Measurements from ENCODE around the gene LIPA. TPM values are rescaled to one million over a fixed set of nuclear protein-coding genes. Genes with fewer than 3 reads are reported as not detected.

The LIPA gene
- total RNA-seq (10 to 100 TPM; 19.9 to 49.9 (median 48.3) TPM), polyA plus RNA-seq (10 to 100 TPM; 95.8 to 97.8 TPM), total RNA-seq (34.1 reads per million, percentile 63 among the genes with 10 or more reads in this experiment)

- H3K4me3 ChIP-seq (ENCODE audit: low read length) = peak within 1 kb of the TSS; percentile 80
Measured at GRCh38 chr10:89251409-89252224, at the start of gene LIPA. Gene LIPA, minus strand, starts transcription at chr10:89251775. Its CDS starts 4,127 bp downstream, at chr10:89247648.

GRCh38 chr10:89301232-89301631 is 49.7 kb upstream of the LIPA start:
- H3K4me3 Mint-ChIP-seq = peak overlapping the region; percentile 83 to 99 (median 94)
- peak in 1 of 9 donors; percentile 1 for DNase-seq
- H3K4me1 Mint-ChIP-seq = peaks cover 27 to 60% (median 44%) of the 10 kb centered on the region in 7 donors
- ATAC-seq = peak; percentile 71
- H3K9me3 ChIP-seq (ENCODE audit: control insufficient read depth in 2 of 3, low read length in 3 of 3) = peaks cover 0 to 2% (median 0%) of the 10 kb centered on the region in 3 experiments
- peak overlapping the region; percentile 76 for H3K4me3 ChIP-seq (ENCODE audit: low read length)
- peaks cover 11 to 28% (median 24%) of the 10 kb centered on the region in 5 donors for H3K36me3 Mint-ChIP-seq
- H3K27me3 Mint-ChIP-seq = peaks cover 0 to 28% (median 0%) of the 10 kb centered on the region in 5 donors
- ChIA-PET POLR2A (interaction anchor here (0.6 to 6.9 kb wide), 12 partner anchors 9 to 1439 kb away, joined by 3 to 46 read pairs (median 5); partner anchors contain the start of genes IFIT1, IFIT3, IFIT5 and LIPA), CTCF (interaction anchor here (0.9 to 2.9 kb wide), 4 partner anchors 42 to 91 kb away, joined by 3 to 13 read pairs (median 4); partner anchors contain the start of gene IFIT1)
- intact Hi-C loops (cut with micrococcal nuclease) = loop anchor here in 1 of 2 donors (1.0 to 5.0 kb wide), 4 partner anchors 91 to 1439 kb away; partner anchors contain the start of genes IFIT1, IFIT5, KIF20B and KLLN
- H3K9me3 Mint-ChIP-seq = peaks cover 2 to 32% (median 6%) of the 10 kb centered on the region in 11 donors
- peak overlapping the region; percentile 88 to 98 (median 97) for H3K27ac Mint-ChIP-seq
- H3K4me1 ChIP-seq (ENCODE audit: control insufficient read depth in 2 of 2, insufficient read depth in 2 of 2, low read length in 2 of 2) = peaks cover 15 to 24% of the 10 kb centered on the region in 2 donors
- H3K27me3 ChIP-seq (ENCODE audit: control insufficient read depth in 2 of 2, insufficient read depth in 2 of 2, low read length in 2 of 2) = no peaks in the 10 kb centered on the region
- H3K36me3 ChIP-seq (ENCODE audit: control insufficient read depth in 2 of 3, insufficient read depth in 3 of 3, low read length in 3 of 3) = peaks cover 0 to 6% (median 0%) of the 10 kb centered on the region in 3 experiments
- H3K27ac ChIP-seq (ENCODE audit: low read depth, low read length) = peak overlapping the region; percentile 71

More at GRCh38 chr10:89251409-89252224, at the start of gene LIPA:
- Histone ChIP-seq H3K4me1 (ENCODE audit: control insufficient read depth in 2 of 2, insufficient read depth in 2 of 2, low read length in 2 of 2) (peaks cover 8 to 9% of the 10 kb centered on the region in 2 donors), H3K27me3 (ENCODE audit: control insufficient read depth in 2 of 2, insufficient read depth in 2 of 2, low read length in 2 of 2) (no peaks in the 10 kb centered on the region), H3K36me3 (ENCODE audit: control insufficient read depth in 2 of 3, insufficient read depth in 3 of 3, low read length in 3 of 3) (peaks cover 0 to 4% (median 0%) of the 10 kb centered on the region in 3 experiments), H3K9me3 (ENCODE audit: control insufficient read depth in 2 of 3, low read length in 3 of 3) (no peaks in the 10 kb centered on the region), H3K27ac (ENCODE audit: low read depth, low read length) (peak within 1 kb of the TSS; percentile 76)
- DNase-seq (peak; percentile 78 to 97 (median 94)), ATAC-seq (peak; percentile 97)
- ChIA-PET CTCF (interaction anchor here (0.5 to 1.4 kb wide), 6 partner anchors 34 to 1479 kb away, joined by 3 to 7 read pairs (median 4); no protein-coding TSS in a partner anchor), POLR2A (interaction anchor here (0.6 to 2.6 kb wide), 20 partner anchors 9 to 1903 kb away, joined by 3 to 22 read pairs (median 3); partner anchors contain the start of genes CH25H, FAS, IFIT1 and IFIT2)
- Mint-ChIP-seq H3K36me3 (peaks cover 0 to 13% (median 11%) of the 10 kb centered on the region in 5 donors), H3K4me1 (peaks cover 17 to 32% (median 22%) of the 10 kb centered on the region in 7 donors), H3K27me3 (peaks cover 0 to 9% (median 0%) of the 10 kb centered on the region in 5 donors), H3K4me3 (peak within 1 kb of the TSS; percentile 82 to 91 (median 90)), H3K9me3 (peaks cover 0 to 15% (median 5%) of the 10 kb centered on the region in 11 donors), H3K27ac (peak within 1 kb of the TSS; percentile 38 to 90 (median 84))
- intact Hi-C loops (cut with micrococcal nuclease) = loop anchor here (1.0 to 10.0 kb wide), 13 partner anchors 8 to 1913 kb away; partner anchors contain the start of genes IFIT5 (in 2 of the 2), ATAD1 (in 1 of the 2), IFIT1 (in 1 of the 2) and IFIT2 (in 1 of the 2)

GRCh38 chr10:89299031-89299430 is 47.5 kb upstream of the LIPA start:
- peaks cover 15 to 25% of the 10 kb centered on the region in 2 donors for H3K4me1 ChIP-seq (ENCODE audit: control insufficient read depth in 2 of 2, insufficient read depth in 2 of 2, low read length in 2 of 2)
- CTCF ChIA-PET = interaction anchor here (0.7 to 1.5 kb wide), 2 partner anchors 71 to 92 kb away, joined by 3 to 4 read pairs; no protein-coding TSS in a partner anchor
- peak overlapping the region in 1 of 10 donors; percentile 17 for H3K4me3 Mint-ChIP-seq

GRCh38 chr10:89297791-89298190 is 46.2 kb upstream of the LIPA start:
- POLR2A ChIA-PET = no interaction called here
- peaks cover 19 to 58% (median 39%) of the 10 kb centered on the region in 7 donors for H3K4me1 Mint-ChIP-seq
- peaks cover 0 to 13% (median 6%) of the 10 kb centered on the region in 11 donors for H3K9me3 Mint-ChIP-seq
- H3K4me3 Mint-ChIP-seq = no peak overlapping the region
- H3K4me3 ChIP-seq (ENCODE audit: low read length) = no peak overlapping the region
- peak overlapping the region in 2 of 9 donors; percentile 38 to 96 for H3K27ac Mint-ChIP-seq
- no peaks in the 10 kb centered on the region for H3K9me3 ChIP-seq (ENCODE audit: control insufficient read depth in 2 of 3, low read length in 3 of 3)
- H3K4me1 ChIP-seq (ENCODE audit: control insufficient read depth in 2 of 2, insufficient read depth in 2 of 2, low read length in 2 of 2) = peaks cover 4 to 15% of the 10 kb centered on the region in 2 donors
- DNase-seq (no peak), ATAC-seq (no peak)
- no peaks in the 10 kb centered on the region for H3K36me3 ChIP-seq (ENCODE audit: control insufficient read depth in 2 of 3, insufficient read depth in 3 of 3, low read length in 3 of 3)
- H3K36me3 Mint-ChIP-seq = peaks cover 0 to 24% (median 0%) of the 10 kb centered on the region in 5 donors
- no peaks in the 10 kb centered on the region for H3K27me3 ChIP-seq (ENCODE audit: control insufficient read depth in 2 of 2, insufficient read depth in 2 of 2, low read length in 2 of 2)
- H3K27me3 Mint-ChIP-seq = peaks cover 0 to 26% (median 0%) of the 10 kb centered on the region in 5 donors
- CTCF ChIA-PET = no interaction called here
- intact Hi-C loops (cut with micrococcal nuclease) = loop anchor here in 1 of 2 donors (10.0 kb wide), 1 partner anchor 267 kb away; no protein-coding TSS in a partner anchor
- no peak overlapping the region for H3K27ac ChIP-seq (ENCODE audit: low read depth, low read length)

More at GRCh38 chr10:89299031-89299430, 47.5 kb upstream of the LIPA start:
- ATAC-seq (no peak), DNase-seq (no peak)
- no peaks in the 10 kb centered on the region for H3K9me3 ChIP-seq (ENCODE audit: control insufficient read depth in 2 of 3, low read length in 3 of 3)
- H3K36me3 Mint-ChIP-seq = peaks cover 3 to 24% (median 5%) of the 10 kb centered on the region in 5 donors
- peaks cover 0 to 17% (median 6%) of the 10 kb centered on the region in 11 donors for H3K9me3 Mint-ChIP-seq
- no peak overlapping the region for H3K27ac ChIP-seq (ENCODE audit: low read depth, low read length)
- no peaks in the 10 kb centered on the region for H3K36me3 ChIP-seq (ENCODE audit: control insufficient read depth in 2 of 3, insufficient read depth in 3 of 3, low read length in 3 of 3)
- POLR2A ChIA-PET = interaction anchor here (1.5 to 6.9 kb wide), 2 partner anchors 94 to 114 kb away, joined by 6 to 46 read pairs; partner anchors contain the start of genes IFIT1 and IFIT5
- no peak overlapping the region for H3K4me3 ChIP-seq (ENCODE audit: low read length)
- H3K27ac Mint-ChIP-seq = peak overlapping the region in 6 of 9 donors; percentile 30 to 98 (median 96)
- intact Hi-C loops (cut with micrococcal nuclease) = loop anchor here in 1 of 2 donors (10.0 kb wide), 1 partner anchor 266 kb away; no protein-coding TSS in a partner anchor
- no peaks in the 10 kb centered on the region for H3K27me3 ChIP-seq (ENCODE audit: control insufficient read depth in 2 of 2, insufficient read depth in 2 of 2, low read length in 2 of 2)
- H3K27me3 Mint-ChIP-seq = peaks cover 0 to 26% (median 0%) of the 10 kb centered on the region in 5 donors
- peaks cover 28 to 61% (median 44%) of the 10 kb centered on the region in 7 donors for H3K4me1 Mint-ChIP-seq

DNA sequence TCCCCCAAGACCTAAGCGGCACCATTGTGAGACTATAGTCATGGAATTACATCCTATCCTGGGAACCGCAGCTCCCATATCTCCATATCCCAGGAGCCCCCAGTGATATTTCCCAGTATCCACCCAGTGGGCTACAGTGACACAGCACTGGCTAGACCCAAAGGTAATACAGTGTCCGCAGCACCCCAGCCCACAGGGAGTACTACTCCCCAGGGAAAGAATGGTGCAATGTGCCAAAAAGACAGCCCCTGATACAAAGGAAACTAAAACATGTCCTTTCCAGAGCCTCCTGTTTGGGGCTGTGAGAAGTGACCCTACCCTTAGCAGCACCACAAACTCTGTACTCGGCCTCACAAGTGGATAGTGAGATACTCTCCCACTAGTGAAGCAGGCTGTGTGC is 45.8 kb upstream of the LIPA start:
- DNase-seq (no peak), ATAC-seq (no peak)
- no peak overlapping the region for H3K27ac Mint-ChIP-seq
- Histone ChIP-seq H3K27me3 (ENCODE audit: control insufficient read depth in 2 of 2, insufficient read depth in 2 of 2, low read length in 2 of 2) (no peaks in the 10 kb centered on the region), H3K36me3 (ENCODE audit: control insufficient read depth in 2 of 3, insufficient read depth in 3 of 3, low read length in 3 of 3) (no peaks in the 10 kb centered on the region), H3K4me3 (ENCODE audit: low read length) (no peak overlapping the region), H3K4me1 (ENCODE audit: control insufficient read depth in 2 of 2, insufficient read depth in 2 of 2, low read length in 2 of 2) (peaks cover 0 to 15% of the 10 kb centered on the region in 2 donors), H3K9me3 (ENCODE audit: control insufficient read depth in 2 of 3, low read length in 3 of 3) (no peaks in the 10 kb centered on the region), H3K27ac (ENCODE audit: low read depth, low read length) (no peak overlapping the region)
- peaks cover 0 to 24% (median 0%) of the 10 kb centered on the region in 5 donors for H3K36me3 Mint-ChIP-seq
- intact Hi-C loops (cut with micrococcal nuclease) = loop anchor here in 1 of 2 donors (10.0 kb wide), 1 partner anchor 267 kb away; no protein-coding TSS in a partner anchor
- H3K4me1 Mint-ChIP-seq = peaks cover 16 to 54% (median 34%) of the 10 kb centered on the region in 7 donors
- H3K27me3 Mint-ChIP-seq = peaks cover 0 to 26% (median 0%) of the 10 kb centered on the region in 5 donors
- ChIA-PET POLR2A (no interaction called here), CTCF (no interaction called here)
- H3K4me3 Mint-ChIP-seq = no peak overlapping the region
- H3K9me3 Mint-ChIP-seq = peaks cover 0 to 13% (median 6%) of the 10 kb centered on the region in 11 donors
